Natural killer cell (primary cell): ENCODE measurements around the gene CCDC88C. TPM values are rescaled to one million over a fixed set of nuclear protein-coding genes. Genes with fewer than 3 reads are reported as not detected.

ENCODE experiments used
- ATAC-seq, 3 donors: fragments of 150-1000 bp in 2 of 3; fragments of 200-7000 bp in 1 of 3; cut with Tn5 transposase; 1 replicate in 1 of 3; 2 replicates in 2 of 3; pipeline ENCODE4 v1.10.0; 2021; ENCODE audit warnings: mild to moderate bottlenecking in 2 of 3, moderate library complexity in 2 of 3
- DNase-seq, 2 donors: peaks; one replicate each; pipeline versions ENCODE4 v3.0.0 to v3.0.0-alpha.2; 2013 to 2021; ENCODE audit warnings: mixed read lengths in 1 of 2
- H3K27ac ChIP-seq: one replicate; pipeline ENCODE4 v1.5.1; 2013; ENCODE audit warnings: mild to moderate bottlenecking, low read length
- H3K27me3 ChIP-seq: one replicate; pipeline ENCODE4 v1.6.1; 2013; ENCODE audit warnings: low read length; ENCODE audit not compliant: control insufficient read depth, insufficient read depth
- H3K36me3 ChIP-seq: one replicate; pipeline ENCODE4 v1.6.1; 2013; ENCODE audit warnings: low read length; ENCODE audit not compliant: control insufficient read depth, insufficient read depth
- H3K4me1 ChIP-seq: one replicate; pipeline ENCODE4 v1.6.1; 2013; ENCODE audit warnings: low read length; ENCODE audit not compliant: control insufficient read depth, insufficient read depth
- H3K4me3 ChIP-seq: one replicate; pipeline ENCODE4 v1.5.1; 2013; ENCODE audit warnings: low read length
- H3K9me3 ChIP-seq: one replicate; pipeline ENCODE4 v1.6.1; 2013; ENCODE audit warnings: low read length; ENCODE audit not compliant: control insufficient read depth, insufficient read depth
- H3K27ac Mint-ChIP-seq, 2 donors: one replicate each; pipeline ENCODE4 v1.8.0; 2022; ENCODE audit warnings: mild to moderate bottlenecking in 2 of 2, mixed read lengths in 2 of 2, moderate library complexity in 1 of 2
- H3K27me3 Mint-ChIP-seq, 2 donors: one replicate each; pipeline ENCODE4 v1.8.0; 2022; ENCODE audit warnings: low read depth in 2 of 2, mixed read lengths in 2 of 2
- H3K36me3 Mint-ChIP-seq: one replicate; pipeline ENCODE4 v1.8.0; 2022; ENCODE audit warnings: mixed read lengths
- H3K4me1 Mint-ChIP-seq, 2 donors: one replicate each; pipeline ENCODE4 v1.8.0; 2022; ENCODE audit warnings: mixed read lengths in 2 of 2
- H3K4me3 Mint-ChIP-seq: one replicate; pipeline ENCODE4 v1.8.0; 2022; ENCODE audit warnings: mild to moderate bottlenecking, moderate library complexity, mixed read lengths
- H3K9me3 Mint-ChIP-seq, 2 donors: one replicate each; pipeline ENCODE4 v1.8.0; 2022; ENCODE audit warnings: mixed read lengths in 2 of 2
- WGBS: methylation state at CpG from one replicate; pipeline ENCODE4 v1.1.7; 2013; ENCODE audit warnings: missing lambda C conversion rate; ENCODE audit not compliant: insufficient coverage; 5-methylcytosine and 5-hydroxymethylcytosine counted together
- intact Hi-C: fragments of 100-400 bp; cut with micrococcal nuclease; formaldehyde crosslinking; loops from one replicate; pipeline ENCODE4 v1.14.2; 2022
- total RNA-seq, 4 donors: library from RNA; stranded (reverse); fragments of 120-200 nt in 1 of 4; gene quantifications; one replicate each; pipeline versions ENCODE4 v1.2.3 to v1.2.4, GENCODE V29; 2013 to 2022
- TF ChIP-seq, protein P1 (sequence below): fragments of 200-600 bp; IDR thresholded peaks from one replicate; pipeline ENCODE4 v1.8.0; 2022; ENCODE audit warnings: antibody characterized with exemption

Gene CCDC88C
- total RNA-seq, 3 donors from 2014 or later (not counting 1 experiment from before 2014, with no cell fraction given) = 432 to 516 (median 438) TPM

DNA sequence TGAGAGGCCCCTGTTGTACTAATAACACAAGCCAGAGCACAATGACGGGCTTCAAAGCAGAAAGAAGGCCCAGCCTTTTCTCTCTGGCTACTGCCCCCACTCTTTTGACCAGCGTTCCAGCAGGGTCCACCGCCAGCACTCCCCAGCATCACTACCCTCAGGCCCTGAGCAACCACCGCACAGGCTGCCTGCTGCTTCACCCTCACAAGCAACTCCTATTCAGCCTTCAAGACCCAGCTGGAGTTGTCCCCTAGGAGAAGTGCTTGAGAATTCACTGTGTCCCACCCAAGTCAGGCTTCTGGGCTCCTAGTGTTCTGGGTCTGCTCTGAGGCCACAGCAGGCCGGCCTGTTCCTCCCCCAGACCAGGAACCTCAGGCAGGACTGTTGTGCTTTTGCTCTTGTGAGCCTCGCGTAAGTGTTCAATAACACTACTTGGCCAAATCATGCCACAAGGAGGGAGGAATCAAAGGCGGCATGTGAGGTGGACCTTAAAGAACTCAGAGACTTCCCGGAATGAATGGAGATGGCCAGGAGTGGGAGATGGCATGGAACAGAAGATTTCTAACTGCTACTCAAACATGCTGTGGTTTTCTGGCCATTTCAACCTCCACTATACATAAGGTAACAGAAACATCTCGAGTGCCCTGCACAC lies 89.8 kb downstream of the CCDC88C start:
- intact Hi-C loops = no loop called here

DNA sequence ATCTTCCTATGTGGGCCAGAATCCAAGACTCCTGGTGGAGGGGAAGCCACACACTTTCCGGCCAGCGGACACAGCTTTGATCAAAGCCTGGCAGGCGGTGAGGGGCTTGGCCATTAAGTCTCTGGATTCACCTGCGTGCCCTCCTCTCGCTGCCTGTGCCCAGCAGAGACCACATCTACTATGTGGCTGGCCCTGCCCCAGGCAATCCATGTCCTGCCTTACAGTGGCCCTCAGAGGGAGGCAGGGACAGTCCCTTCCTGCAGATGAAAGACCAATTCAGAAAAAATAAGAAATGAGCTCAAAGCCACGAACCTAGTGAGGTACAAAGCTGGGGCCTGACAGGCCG lies 90.4 kb downstream of the CCDC88C start:
- peaks cover 78 to 88% of the 10 kb centered on the region in 2 donors for H3K4me1 Mint-ChIP-seq
- peaks cover 75% of the 10 kb centered on the region for H3K36me3 ChIP-seq
- WGBS = 74% methylated on average over 7 of the region's 7 CpGs
- no peak overlapping the region for H3K4me3 ChIP-seq
- no peaks in the 10 kb centered on the region for H3K9me3 ChIP-seq
- peak overlapping the region; percentile 22 for H3K27ac ChIP-seq
- H3K4me3 Mint-ChIP-seq = peak overlapping the region; percentile 28
- H3K9me3 Mint-ChIP-seq = no peaks in the 10 kb centered on the region
- no peaks in the 10 kb centered on the region for H3K36me3 Mint-ChIP-seq
- TF ChIP-seq, protein P1, sequence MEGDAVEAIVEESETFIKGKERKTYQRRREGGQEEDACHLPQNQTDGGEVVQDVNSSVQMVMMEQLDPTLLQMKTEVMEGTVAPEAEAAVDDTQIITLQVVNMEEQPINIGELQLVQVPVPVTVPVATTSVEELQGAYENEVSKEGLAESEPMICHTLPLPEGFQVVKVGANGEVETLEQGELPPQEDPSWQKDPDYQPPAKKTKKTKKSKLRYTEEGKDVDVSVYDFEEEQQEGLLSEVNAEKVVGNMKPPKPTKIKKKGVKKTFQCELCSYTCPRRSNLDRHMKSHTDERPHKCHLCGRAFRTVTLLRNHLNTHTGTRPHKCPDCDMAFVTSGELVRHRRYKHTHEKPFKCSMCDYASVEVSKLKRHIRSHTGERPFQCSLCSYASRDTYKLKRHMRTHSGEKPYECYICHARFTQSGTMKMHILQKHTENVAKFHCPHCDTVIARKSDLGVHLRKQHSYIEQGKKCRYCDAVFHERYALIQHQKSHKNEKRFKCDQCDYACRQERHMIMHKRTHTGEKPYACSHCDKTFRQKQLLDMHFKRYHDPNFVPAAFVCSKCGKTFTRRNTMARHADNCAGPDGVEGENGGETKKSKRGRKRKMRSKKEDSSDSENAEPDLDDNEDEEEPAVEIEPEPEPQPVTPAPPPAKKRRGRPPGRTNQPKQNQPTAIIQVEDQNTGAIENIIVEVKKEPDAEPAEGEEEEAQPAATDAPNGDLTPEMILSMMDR = no peak
- H3K27me3 Mint-ChIP-seq = no peaks in the 10 kb centered on the region
- no peaks in the 10 kb centered on the region for H3K27me3 ChIP-seq
- H3K27ac Mint-ChIP-seq = peak overlapping the region; percentile 100
- ATAC-seq (no peak), DNase-seq (no peak)
- intact Hi-C loops = no loop called here
- peaks cover 89% of the 10 kb centered on the region for H3K4me1 ChIP-seq

More for the DNA sequence above, 89.8 kb downstream of the CCDC88C start:
- Mint-ChIP-seq H3K27me3 (no peaks in the 10 kb centered on the region), H3K27ac (peak overlapping the region; percentile 100), H3K4me3 (no peak overlapping the region), H3K9me3 (no peaks in the 10 kb centered on the region), H3K36me3 (no peaks in the 10 kb centered on the region), H3K4me1 (peaks cover 83 to 94% of the 10 kb centered on the region in 2 donors)
- WGBS = 87% methylated on average over 10 of the region's 10 CpGs
- no peak for ATAC-seq
- H3K27ac ChIP-seq = peak overlapping the region; percentile 11
- no peak overlapping the region for H3K4me3 ChIP-seq
- TF ChIP-seq, protein P1 = no peak
- DNase-seq = no peak
- peaks cover 75% of the 10 kb centered on the region for H3K36me3 ChIP-seq
- H3K9me3 ChIP-seq = no peaks in the 10 kb centered on the region
- peaks cover 92% of the 10 kb centered on the region for H3K4me1 ChIP-seq
- no peaks in the 10 kb centered on the region for H3K27me3 ChIP-seq

DNA sequence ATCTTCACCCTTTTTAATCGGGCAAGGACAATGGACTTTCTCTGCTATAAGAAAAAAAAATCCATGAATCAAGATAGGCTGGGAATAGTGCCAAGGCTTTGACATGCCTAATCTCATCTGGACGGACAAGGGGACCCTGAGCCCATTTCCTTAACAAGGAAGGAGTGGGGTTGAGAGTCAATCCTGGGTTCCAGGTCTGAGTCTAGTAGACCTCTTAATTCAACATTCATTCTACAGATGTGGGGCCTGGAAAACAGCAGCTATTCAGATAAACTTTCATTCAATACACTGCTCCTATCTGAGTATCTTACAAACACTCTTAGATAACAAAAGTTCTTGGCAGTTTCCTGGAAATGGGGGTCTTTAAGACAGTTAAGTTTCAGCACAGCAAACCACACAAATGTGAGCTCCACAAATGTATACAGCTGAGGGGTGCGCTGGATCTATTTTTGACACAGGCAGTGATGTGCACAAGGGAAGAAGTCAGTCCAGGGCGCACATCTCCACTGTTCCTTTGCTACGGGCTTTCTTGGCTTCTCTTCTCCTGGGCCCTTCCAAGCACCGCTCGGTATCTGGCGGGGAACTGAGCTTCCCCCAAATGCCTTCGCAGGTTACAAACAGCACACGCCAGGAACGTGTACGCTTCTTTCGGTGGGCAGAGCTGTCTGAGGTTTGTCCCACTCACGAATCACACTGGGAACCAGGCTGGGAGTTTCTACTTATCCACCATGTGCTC lies 90.9 kb downstream of the CCDC88C start:
- peaks cover 86% of the 10 kb centered on the region for H3K4me1 ChIP-seq
- H3K27ac ChIP-seq = peak overlapping the region; percentile 94
- Mint-ChIP-seq H3K9me3 (no peaks in the 10 kb centered on the region), H3K27me3 (no peaks in the 10 kb centered on the region), H3K4me1 (peaks cover 75 to 84% of the 10 kb centered on the region in 2 donors), H3K4me3 (peak overlapping the region; percentile 55), H3K27ac (peak overlapping the region; percentile 100), H3K36me3 (no peaks in the 10 kb centered on the region)
- no peak overlapping the region for H3K4me3 ChIP-seq
- ATAC-seq = no peak
- H3K27me3 ChIP-seq = no peaks in the 10 kb centered on the region
- intact Hi-C loops = no loop called here
- H3K9me3 ChIP-seq = no peaks in the 10 kb centered on the region
- peaks cover 75% of the 10 kb centered on the region for H3K36me3 ChIP-seq
- WGBS = 87% methylated on average over 14 of the region's 14 CpGs
- DNase-seq = no peak
- TF ChIP-seq, protein P1 = no peak
